Ishikawa (cell line): ENCODE data around the gene EPB41L2.

Source experiments
- CEBPB ChIP-seq: IDR thresholded peaks from 2 replicates; pipeline ENCODE4 v1.6.1; 2012
- CREB1 ChIP-seq: IDR thresholded peaks from 2 replicates; pipeline ENCODE4 v1.6.1; 2012; ENCODE audit warnings: low read depth
- EGR1 ChIP-seq: IDR thresholded peaks from 2 replicates; pipeline ENCODE4 v1.6.1; 2012
- EP300 ChIP-seq: IDR thresholded peaks from 2 replicates; pipeline ENCODE4 v1.6.1; 2012; ENCODE audit warnings: borderline replicate concordance
- FOXM1 ChIP-seq: IDR thresholded peaks from 2 replicates; pipeline ENCODE4 v1.6.1; 2012; ENCODE audit warnings: low read depth, borderline replicate concordance
- RAD21 ChIP-seq: IDR thresholded peaks from 2 replicates; pipeline ENCODE4 v1.6.1; 2012; ENCODE audit warnings: low read depth
- REST ChIP-seq: IDR thresholded peaks from 2 replicates; pipeline ENCODE4 v1.6.1; 2012; ENCODE audit warnings: low read depth, mild to moderate bottlenecking
- TCF12 ChIP-seq: IDR thresholded peaks from 2 replicates; pipeline ENCODE4 v1.6.1; 2012; ENCODE audit warnings: low read depth
- TEAD4 ChIP-seq: IDR thresholded peaks from 2 replicates; pipeline ENCODE4 v1.6.1; 2012
- YY1 ChIP-seq: IDR thresholded peaks from 2 replicates; pipeline ENCODE4 v1.6.1; 2012; ENCODE audit warnings: low read depth

- TF ChIP-seq CEBPB (no peak), TEAD4 (no peak), EP300 (no peak), RAD21 (no peak), CREB1 (no peak), TCF12 (no peak), EGR1 (no peak), YY1 (no peak), REST (no peak), FOXM1 (no peak)
Observed at GRCh38 chr6:130829333-130829910, 233.6 kb downstream of the EPB41L2 start.
